ENCODE data around the gene FGD5.

The FGD5 gene

GRCh38 chr3:14947100-14947885, 128.5 kb downstream of the FGD5 start, which contains the start of gene NR2C2:
Gene NR2C2, plus strand, starts transcription at chr3:14947583. Its CDS starts 56,332 bp downstream, at chr3:15003915.
- ATAC-seq (ENCODE audit: insufficient read depth, low read depth) (peak; percentile 73), DNase-seq (peak; percentile 91)
- TF ChIP-seq EZH2 (IDR thresholded peaks at IDR 0.05; ENCODE audit: borderline replicate concordance, low read depth, low read length, severe bottlenecking) (no peak), CTCF (IDR thresholded peaks at IDR 0.05; ENCODE audit: borderline replicate concordance, extremely low read depth, low read length, poor library complexity, severe bottlenecking) (no peak)
- peak within 1 kb of the TSS; percentile 87 for H2AFZ ChIP-seq (ENCODE audit: low read depth, low read length)
- H3K79me2 ChIP-seq (ENCODE audit: insufficient read depth, low read length), result peaks cover 83% of the 10 kb centered on the region
- H3K4me1 ChIP-seq (ENCODE audit: insufficient read depth, low read length), result peaks cover 36% of the 10 kb centered on the region
- peaks cover 45% of the 10 kb centered on the region for H4K20me1 ChIP-seq (ENCODE audit: insufficient read depth, low read length)
- H3K27ac ChIP-seq (ENCODE audit: low read length), result peak within 1 kb of the TSS; percentile 95
- peak within 1 kb of the TSS; percentile 75 to 81 for H3K4me3 ChIP-seq (ENCODE audit: low read depth in 1 of 2, low read length in 2 of 2)
- H3K9me3 ChIP-seq (ENCODE audit: insufficient read depth, low read length, severe bottlenecking), result no peaks in the 10 kb centered on the region
- peaks cover 49% of the 10 kb centered on the region for H3K36me3 ChIP-seq (ENCODE audit: insufficient read depth, low read length)
- H3K27me3 ChIP-seq (ENCODE audit: insufficient read depth, low read length, poor library complexity), result no peaks in the 10 kb centered on the region
- peak within 1 kb of the TSS; percentile 93 for H3K4me2 ChIP-seq (ENCODE audit: insufficient read depth, low read length)
- peak within 1 kb of the TSS; percentile 91 for H3K9ac ChIP-seq (ENCODE audit: low read depth, low read length)

- Histone ChIP-seq H4K20me1 (ENCODE audit: insufficient read depth, low read length) (peaks cover 47% of the 10 kb centered on the region), H3K9me3 (ENCODE audit: insufficient read depth, low read length, severe bottlenecking) (no peaks in the 10 kb centered on the region), H3K4me1 (ENCODE audit: insufficient read depth, low read length) (peaks cover 36% of the 10 kb centered on the region), H2AFZ (ENCODE audit: low read depth, low read length) (peak overlapping the region; percentile 80), H3K4me3 (ENCODE audit: low read depth in 1 of 2, low read length in 2 of 2) (peak overlapping the region; percentile 31 to 75; a peak in 3 of 4 replicates), H3K27me3 (ENCODE audit: insufficient read depth, low read length, poor library complexity) (no peaks in the 10 kb centered on the region), H3K36me3 (ENCODE audit: insufficient read depth, low read length) (peaks cover 50% of the 10 kb centered on the region), H3K79me2 (ENCODE audit: insufficient read depth, low read length) (peaks cover 89% of the 10 kb centered on the region), H3K4me2 (ENCODE audit: insufficient read depth, low read length) (peak overlapping the region; percentile 93), H3K9ac (ENCODE audit: low read depth, low read length) (peak overlapping the region; percentile 91), H3K27ac (ENCODE audit: low read length) (peak overlapping the region; percentile 95)
- peak; percentile 97 for DNase-seq
- TF ChIP-seq EZH2 (IDR thresholded peaks at IDR 0.05; ENCODE audit: borderline replicate concordance, low read depth, low read length, severe bottlenecking) (no peak), CTCF (IDR thresholded peaks at IDR 0.05; ENCODE audit: borderline replicate concordance, extremely low read depth, low read length, poor library complexity, severe bottlenecking) (no peak)
- ATAC-seq (ENCODE audit: insufficient read depth, low read depth), result peak; percentile 92
Measured at GRCh38 chr3:14947886-14948608, 129.3 kb downstream of the FGD5 start.

DNA sequence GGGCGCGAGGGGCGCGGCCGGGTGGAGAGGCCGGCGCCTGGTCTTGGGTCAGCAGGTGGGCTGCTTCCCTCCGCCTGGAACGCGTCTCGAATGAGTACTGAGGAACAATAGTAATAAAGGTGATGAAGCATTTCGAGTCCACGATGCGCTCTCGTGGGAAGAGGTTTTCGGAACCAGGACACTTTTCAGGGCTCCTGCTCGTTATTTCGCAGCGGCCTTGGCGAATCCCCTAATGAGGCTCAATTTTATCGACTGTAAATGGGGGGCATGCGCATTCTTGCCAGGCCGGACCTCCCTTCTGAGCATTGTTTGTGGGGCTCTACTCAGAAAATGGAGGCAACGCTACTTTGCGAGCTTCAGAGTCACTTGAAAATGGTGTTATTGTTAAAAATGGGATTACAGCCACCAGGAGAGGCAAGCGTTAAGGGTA, 129.9 kb downstream of the FGD5 start:
- peaks cover 36% of the 10 kb centered on the region for H3K4me1 ChIP-seq (ENCODE audit: insufficient read depth, low read length)
- peaks cover 44% of the 10 kb centered on the region for H4K20me1 ChIP-seq (ENCODE audit: insufficient read depth, low read length)
- no peak for TF ChIP-seq EZH2 (IDR thresholded peaks at IDR 0.05; ENCODE audit: borderline replicate concordance, low read depth, low read length, severe bottlenecking)
- no peak for TF ChIP-seq CTCF (IDR thresholded peaks at IDR 0.05; ENCODE audit: borderline replicate concordance, extremely low read depth, low read length, poor library complexity, severe bottlenecking)
- H2AFZ ChIP-seq (ENCODE audit: low read depth, low read length), result peak overlapping the region; percentile 82
- peaks cover 44% of the 10 kb centered on the region for H3K36me3 ChIP-seq (ENCODE audit: insufficient read depth, low read length)
- no peaks in the 10 kb centered on the region for H3K27me3 ChIP-seq (ENCODE audit: insufficient read depth, low read length, poor library complexity)
- DNase-seq (no peak), ATAC-seq (ENCODE audit: insufficient read depth, low read depth) (no peak)
- H3K4me2 ChIP-seq (ENCODE audit: insufficient read depth, low read length), result peak overlapping the region; percentile 93
- peak overlapping the region; percentile 91 for H3K9ac ChIP-seq (ENCODE audit: low read depth, low read length)
- peaks cover 88% of the 10 kb centered on the region for H3K79me2 ChIP-seq (ENCODE audit: insufficient read depth, low read length)
- peak overlapping the region; percentile 57 to 75 for H3K4me3 ChIP-seq (ENCODE audit: low read depth in 1 of 2, low read length in 2 of 2)
- H3K27ac ChIP-seq (ENCODE audit: low read length), result peak overlapping the region; percentile 89
- H3K9me3 ChIP-seq (ENCODE audit: insufficient read depth, low read length, severe bottlenecking), result no peaks in the 10 kb centered on the region

Data from DND-41 (cell line).